DOHH2 (cell line): ENCODE measurements around the gene CWC27.

Experiments
- H3F3A ChIP-seq: fragments of 200-600 bp; sonication (generic), shearing (Covaris generic); 2 replicates; pipeline ENCODE4 v1.6.0; 2016; ENCODE audit warnings: antibody characterized with exemption, mild to moderate bottlenecking; ENCODE audit not compliant: control insufficient read depth, insufficient read depth
- H3K27ac ChIP-seq: fragments of 200-600 bp; sonication (generic); 2 replicates; pipeline ENCODE4 v1.5.1; 2014; ENCODE audit warnings: low read depth, mild to moderate bottlenecking, low read length, moderate library complexity
- H3K27me3 ChIP-seq: fragments of 200-600 bp; sonication (generic); 2 replicates; pipeline ENCODE4 v1.6.1; 2014; ENCODE audit warnings: mild to moderate bottlenecking, low read length, mixed read lengths; ENCODE audit not compliant: control insufficient read depth
- H3K36me3 ChIP-seq: fragments of 200-600 bp; sonication (generic); 2 replicates; pipeline ENCODE4 v1.6.1; 2014; ENCODE audit warnings: mild to moderate bottlenecking, low read length, moderate library complexity, mixed read lengths; ENCODE audit not compliant: control insufficient read depth
- H3K4me1 ChIP-seq: fragments of 200-600 bp; sonication (generic); 2 replicates; pipeline ENCODE4 v1.6.1; 2014; ENCODE audit warnings: mild to moderate bottlenecking, low read length, mixed read lengths; ENCODE audit not compliant: control insufficient read depth
- H3K4me2 ChIP-seq: fragments of 200-600 bp; sonication (generic); 2 replicates; pipeline ENCODE4 v1.6.0; 2014; ENCODE audit warnings: mild to moderate bottlenecking, low read length, moderate library complexity
- H3K4me3 ChIP-seq: fragments of 200-600 bp; sonication (generic); 2 replicates; pipeline ENCODE4 v1.5.1; 2014; ENCODE audit warnings: mild to moderate bottlenecking, low read length, mixed read lengths
- H3K79me2 ChIP-seq: fragments of 200-600 bp; sonication (generic); 2 replicates; pipeline ENCODE4 v1.6.1; 2014; ENCODE audit warnings: mild to moderate bottlenecking, low read length, mixed read lengths; ENCODE audit not compliant: control insufficient read depth
- H3K9me2 ChIP-seq: fragments of 200-600 bp; sonication (generic); replicated peaks from 2 replicates; pipeline ENCODE4 v1.6.1; 2014; ENCODE audit warnings: mild to moderate bottlenecking, low read length, mixed read lengths; ENCODE audit not compliant: control insufficient read depth
- H3K9me3 ChIP-seq: fragments of 200-600 bp; sonication (generic); 2 replicates; pipeline ENCODE4 v1.6.1; 2014; ENCODE audit warnings: antibody characterized with exemption, low read length, mixed read lengths; ENCODE audit not compliant: control insufficient read depth, insufficient read depth
- H4K20me1 ChIP-seq: fragments of 200-600 bp; sonication (generic); 2 replicates; pipeline ENCODE4 v1.6.0; 2014; ENCODE audit warnings: low read depth, mild to moderate bottlenecking, antibody characterized with exemption, low read length, moderate library complexity; ENCODE audit not compliant: control insufficient read depth, insufficient read depth
- EZH2phosphoT487 ChIP-seq: fragments of 200-600 bp; sonication (generic); IDR thresholded peaks from 2 replicates; pipeline ENCODE4 v1.6.1; 2017; ENCODE audit warnings: borderline replicate concordance, mild to moderate bottlenecking, antibody characterized with exemption, low read length, moderate library complexity, mixed read lengths
- TF ChIP-seq, protein P1 (sequence below): fragments of 200-600 bp; sonication (generic); IDR thresholded peaks from one replicate; pipeline ENCODE4 v1.5.1; 2014; ENCODE audit warnings: antibody characterized with exemption, mild to moderate bottlenecking, low read depth, low read length; ENCODE audit not compliant: poor library complexity, severe bottlenecking

CWC27 gene

GRCh38 chr5:65047948-65048690, 279.4 kb downstream of the CWC27 start:
- TF ChIP-seq, protein P1, sequence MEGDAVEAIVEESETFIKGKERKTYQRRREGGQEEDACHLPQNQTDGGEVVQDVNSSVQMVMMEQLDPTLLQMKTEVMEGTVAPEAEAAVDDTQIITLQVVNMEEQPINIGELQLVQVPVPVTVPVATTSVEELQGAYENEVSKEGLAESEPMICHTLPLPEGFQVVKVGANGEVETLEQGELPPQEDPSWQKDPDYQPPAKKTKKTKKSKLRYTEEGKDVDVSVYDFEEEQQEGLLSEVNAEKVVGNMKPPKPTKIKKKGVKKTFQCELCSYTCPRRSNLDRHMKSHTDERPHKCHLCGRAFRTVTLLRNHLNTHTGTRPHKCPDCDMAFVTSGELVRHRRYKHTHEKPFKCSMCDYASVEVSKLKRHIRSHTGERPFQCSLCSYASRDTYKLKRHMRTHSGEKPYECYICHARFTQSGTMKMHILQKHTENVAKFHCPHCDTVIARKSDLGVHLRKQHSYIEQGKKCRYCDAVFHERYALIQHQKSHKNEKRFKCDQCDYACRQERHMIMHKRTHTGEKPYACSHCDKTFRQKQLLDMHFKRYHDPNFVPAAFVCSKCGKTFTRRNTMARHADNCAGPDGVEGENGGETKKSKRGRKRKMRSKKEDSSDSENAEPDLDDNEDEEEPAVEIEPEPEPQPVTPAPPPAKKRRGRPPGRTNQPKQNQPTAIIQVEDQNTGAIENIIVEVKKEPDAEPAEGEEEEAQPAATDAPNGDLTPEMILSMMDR, result no peak
- TF ChIP-seq EZH2phosphoT487, result no peak
- Histone ChIP-seq H3K9me3 (no peaks in the 10 kb centered on the region), H3K4me3 (no peak overlapping the region), H4K20me1 (no peaks in the 10 kb centered on the region), H3K4me2 (no peak overlapping the region), H3K79me2 (no peaks in the 10 kb centered on the region), H3K4me1 (peaks cover 13% of the 10 kb centered on the region), H3K27me3 (peaks cover 5% of the 10 kb centered on the region; the same call in 1 of the 2 replicates), H3F3A (no peaks in the 10 kb centered on the region), H3K9me2 (no peaks in the 10 kb centered on the region), H3K27ac (no peak overlapping the region), H3K36me3 (no peaks in the 10 kb centered on the region)

- H3K27me3 ChIP-seq, result peaks cover 5% of the 10 kb centered on the region; the same call in 1 of the 2 replicates
- no peak overlapping the region for H3K4me2 ChIP-seq
- no peaks in the 10 kb centered on the region for H3K79me2 ChIP-seq
- H3K36me3 ChIP-seq, result no peaks in the 10 kb centered on the region
- H3K27ac ChIP-seq, result no peak overlapping the region
- peaks cover 13% of the 10 kb centered on the region for H3K4me1 ChIP-seq
- H3F3A ChIP-seq, result no peaks in the 10 kb centered on the region
- TF ChIP-seq, protein P1, result no peak
- TF ChIP-seq EZH2phosphoT487, result no peak
- no peaks in the 10 kb centered on the region for H3K9me2 ChIP-seq
- H3K9me3 ChIP-seq, result no peaks in the 10 kb centered on the region
- H3K4me3 ChIP-seq, result no peak overlapping the region
- H4K20me1 ChIP-seq, result no peaks in the 10 kb centered on the region
Measured at GRCh38 chr5:65050140-65050539, 281.4 kb downstream of the CWC27 start.

GRCh38 chr5:65050826-65051498, 282.2 kb downstream of the CWC27 start:
- TF ChIP-seq, protein P1, result no peak
- TF ChIP-seq EZH2phosphoT487, result no peak
- no peak overlapping the region for H3K27ac ChIP-seq

More at GRCh38 chr5:65050826-65051498, 282.2 kb downstream of the CWC27 start:
- Histone ChIP-seq H3K4me3 (no peak overlapping the region), H3K4me2 (no peak overlapping the region), H3K9me3 (no peaks in the 10 kb centered on the region), H3F3A (no peaks in the 10 kb centered on the region), H3K4me1 (peaks cover 13% of the 10 kb centered on the region), H3K27me3 (peaks cover 5% of the 10 kb centered on the region; the same call in 1 of the 2 replicates), H4K20me1 (no peaks in the 10 kb centered on the region), H3K9me2 (no peaks in the 10 kb centered on the region), H3K36me3 (no peaks in the 10 kb centered on the region), H3K79me2 (no peaks in the 10 kb centered on the region)
